SH-SY5Y (cell line): Measurements from ENCODE around the gene VAV2.

Experiments
- GATA2 ChIP-seq: IDR thresholded peaks from 2 replicates; pipeline ENCODE4 v1.6.1; 2011; ENCODE audit warnings: mild to moderate bottlenecking, low read depth, low read length
- GATA3 ChIP-seq: IDR thresholded peaks from 2 replicates; pipeline ENCODE4 v1.6.1; 2011; ENCODE audit warnings: low read depth, mild to moderate bottlenecking, low read length, moderate library complexity

- TF ChIP-seq GATA2 (no peak), GATA3 (no peak)
Measured at GRCh38 chr9:133781828-133782135, 210.3 kb downstream of the VAV2 start.
